CD14-positive monocyte (primary cell): ENCODE measurements around the gene STAP2. TPM values are rescaled to one million over a fixed set of nuclear protein-coding genes. Genes with fewer than 3 reads are reported as not detected.

ENCODE experiments used
- DNase-seq, 3 donors: peaks; one replicate each; pipeline ENCODE4 v3.0.0-alpha.2; 2011 to 2022
- H2AFZ ChIP-seq: 2 replicates; pipeline ENCODE4 v1.6.0; 2012; ENCODE audit warnings: mild to moderate bottlenecking, low read depth, low read length, inconsistent platforms; ENCODE audit not compliant: insufficient read depth, poor library complexity, severe bottlenecking
- H3K27ac ChIP-seq, 2 donors: 1 replicate in 1 of 2; 2 replicates in 1 of 2; pipeline ENCODE4 v1.5.1; 2012 to 2013; ENCODE audit warnings: low read length in 2 of 2, control low read depth in 1 of 2, inconsistent platforms in 1 of 2, low read depth in 1 of 2, mild to moderate bottlenecking in 1 of 2
- H3K27me3 ChIP-seq, 2 donors: one replicate each; pipeline versions ENCODE4 v1.6.0 to v1.6.1; 2011 to 2013; ENCODE audit warnings: low read length in 2 of 2; ENCODE audit not compliant: control insufficient read depth in 2 of 2, insufficient read depth in 2 of 2
- H3K36me3 ChIP-seq, 2 donors: replicated peaks in 1 of 2; 1 replicate in 1 of 2; 2 replicates in 1 of 2; pipeline versions ENCODE4 v1.5.1 to v1.6.1; 2012 to 2013; ENCODE audit warnings: low read length in 2 of 2, control low read depth in 1 of 2, inconsistent platforms in 1 of 2, mild to moderate bottlenecking in 1 of 2; ENCODE audit not compliant: insufficient read depth in 2 of 2, control insufficient read depth in 1 of 2
- H3K4me1 ChIP-seq, 2 donors: 1 replicate in 1 of 2; 2 replicates in 1 of 2; pipeline versions ENCODE4 v1.5.1 to v1.6.1; 2012 to 2013; ENCODE audit warnings: low read length in 2 of 2, control low read depth in 1 of 2, inconsistent platforms in 1 of 2, mild to moderate bottlenecking in 1 of 2, moderate library complexity in 1 of 2; ENCODE audit not compliant: insufficient read depth in 2 of 2, control insufficient read depth in 1 of 2
- H3K4me2 ChIP-seq: replicated peaks from 2 replicates; pipeline ENCODE3; 2012; ENCODE audit warnings: low read length, moderate library complexity, mild to moderate bottlenecking; ENCODE audit not compliant: poor library complexity, severe bottlenecking; ENCODE audit errors: extremely low read depth
- H3K4me3 ChIP-seq, 3 experiments: fragments of 200-600 bp in 1 of 3; sonication (generic) in 1 of 3; replicated peaks in 1 of 3; 1 replicate in 2 of 3; 2 replicates in 1 of 3; pipeline ENCODE4 v1.5.1; 2011 to 2013; ENCODE audit warnings: low read length in 3 of 3, mild to moderate bottlenecking in 3 of 3, control low read depth in 2 of 3, low read depth in 2 of 3, inconsistent platforms in 1 of 3, moderate library complexity in 1 of 3
- H3K79me2 ChIP-seq: 2 replicates; pipeline ENCODE4 v1.6.0; 2012; ENCODE audit warnings: mild to moderate bottlenecking, control low read depth, inconsistent platforms, low read length, moderate library complexity; ENCODE audit not compliant: insufficient read depth
- H3K9ac ChIP-seq: 2 replicates; pipeline ENCODE4 v1.6.0; 2017; ENCODE audit warnings: low read length, mild to moderate bottlenecking; ENCODE audit not compliant: insufficient read depth, poor library complexity, severe bottlenecking
- H3K9me3 ChIP-seq, 2 donors: replicated peaks in 1 of 2; 1 replicate in 1 of 2; 2 replicates in 1 of 2; pipeline versions ENCODE4 v1.5.1 to v1.6.1; 2012 to 2013; ENCODE audit warnings: low read length in 2 of 2, control low read depth in 1 of 2; ENCODE audit not compliant: control insufficient read depth in 1 of 2, insufficient read depth in 1 of 2
- H4K20me1 ChIP-seq: 2 replicates; pipeline ENCODE4 v1.6.0; 2012; ENCODE audit warnings: mild to moderate bottlenecking, low read length, control low read depth, moderate library complexity; ENCODE audit not compliant: insufficient read depth
- H3K27ac Mint-ChIP-seq, 7 donors: one replicate each; pipeline ENCODE4 v1.8.0; 2020; ENCODE audit warnings: mild to moderate bottlenecking in 7 of 7, mixed read lengths in 7 of 7, moderate library complexity in 6 of 7, inconsistent platforms in 2 of 7
- H3K27me3 Mint-ChIP-seq, 3 donors: one replicate each; pipeline ENCODE4 v1.8.0; 2021 to 2022; ENCODE audit warnings: low read depth in 3 of 3, mild to moderate bottlenecking in 3 of 3, mixed read lengths in 3 of 3, moderate library complexity in 3 of 3, inconsistent platforms in 1 of 3
- H3K36me3 Mint-ChIP-seq, 2 donors: one replicate each; pipeline ENCODE4 v1.8.0; 2020; ENCODE audit warnings: mixed read lengths in 2 of 2, inconsistent platforms in 1 of 2, mild to moderate bottlenecking in 1 of 2
- H3K4me1 Mint-ChIP-seq: one replicate; pipeline ENCODE4 v1.8.0; 2020; ENCODE audit warnings: mild to moderate bottlenecking, mixed read lengths
- H3K4me3 Mint-ChIP-seq, 2 donors: one replicate each; pipeline ENCODE4 v1.8.0; 2020; ENCODE audit warnings: mild to moderate bottlenecking in 2 of 2, mixed read lengths in 2 of 2, moderate library complexity in 1 of 2
- H3K9me3 Mint-ChIP-seq, 7 donors: one replicate each; pipeline ENCODE4 v1.8.0; 2020 to 2022; ENCODE audit warnings: mixed read lengths in 7 of 7, mild to moderate bottlenecking in 6 of 7, moderate library complexity in 6 of 7, inconsistent platforms in 2 of 7
- CTCF ChIP-seq: fragments of 200-600 bp; IDR thresholded peaks from one replicate; pipeline ENCODE4 v1.8.0; 2022; ENCODE audit warnings: antibody characterized with exemption, mild to moderate bottlenecking
- WGBS: methylation state at CpG from one replicate; pipeline ENCODE4 v1.1.5; 2013; ENCODE audit warnings: missing lambda C conversion rate; ENCODE audit not compliant: insufficient coverage; 5-methylcytosine and 5-hydroxymethylcytosine counted together
- intact Hi-C, 2 donors: fragments of 100-400 bp; cut with micrococcal nuclease; formaldehyde crosslinking; loops; one replicate each; pipeline versions ENCODE4 v1.15.0 to v1.15.1; 2023
- polyA plus RNA-seq, 3 donors: library from polyadenylated mRNA; depleted of rRNA in 1 of 3; unstranded in 2 of 3; stranded (reverse) in 1 of 3; fragments of 300-500 nt in 2 of 3; fragments of >200 nt in 1 of 3; fragmentation: Illumina TruSeq in 2 of 3; gene quantifications; 1 replicate in 2 of 3; 2 replicates in 1 of 3; pipeline ENCODE4 v1.2.3, GENCODE V29; 2012 to 2021

Gene STAP2
- polyA plus RNA-seq, 3 donors = 0.11 to 0.17 TPM; not detected in 1

DNA sequence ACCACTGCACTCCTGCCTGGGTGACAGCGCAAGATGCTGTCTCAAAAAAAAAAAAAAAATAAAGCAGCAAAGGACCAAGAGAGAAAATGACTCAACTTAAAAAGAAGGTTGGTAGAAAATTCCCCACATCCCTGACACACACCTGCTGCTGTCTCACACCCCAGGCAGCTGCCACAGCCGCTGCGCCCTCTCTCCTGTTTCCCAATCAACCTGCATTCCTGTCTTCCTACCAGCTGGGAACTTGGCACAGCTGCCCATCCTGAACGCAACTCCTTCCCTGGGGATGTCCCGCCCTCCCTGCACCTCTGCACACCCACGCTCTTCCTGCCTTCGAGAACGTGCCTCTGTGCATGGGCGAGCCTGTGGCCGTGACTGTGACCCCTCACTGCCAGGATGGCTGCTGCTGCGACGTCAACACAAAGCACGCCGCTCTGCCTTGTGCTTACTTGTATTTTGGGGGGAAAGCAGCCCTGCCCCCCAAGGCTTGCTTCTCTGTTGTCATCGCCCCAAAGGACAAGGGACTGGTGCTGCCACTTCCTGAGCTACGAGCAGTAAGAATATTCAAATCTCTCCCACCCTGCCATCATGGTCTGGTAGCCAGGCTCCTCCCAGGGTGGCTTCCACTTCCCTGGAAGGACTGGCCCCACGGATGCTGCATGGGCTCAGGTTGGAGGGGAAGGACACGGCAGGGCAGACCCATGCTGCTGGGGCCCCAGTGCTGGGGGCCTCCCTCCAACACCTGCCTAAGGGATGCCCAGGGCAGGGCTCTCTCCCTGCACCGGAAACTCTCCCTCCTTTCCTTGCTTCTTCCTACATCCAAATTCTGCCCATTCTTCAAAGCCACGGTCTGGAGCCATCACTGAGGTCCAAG, 41.0 kb upstream of the STAP2 start:
- peaks cover 18 to 49% of the 10 kb centered on the region in 2 donors for H3K36me3 Mint-ChIP-seq
- peaks cover 52% of the 10 kb centered on the region for H3K4me1 Mint-ChIP-seq
- intact Hi-C loops = no loop called here
- no peak overlapping the region for H3K9ac ChIP-seq
- 76% methylated on average over 15 of the region's 20 CpGs for WGBS
- H4K20me1 ChIP-seq = peaks cover 100% of the 10 kb centered on the region
- H3K4me2 ChIP-seq = peak overlapping the region; percentile 68
- peak overlapping the region; percentile 58 to 92 for H3K4me3 Mint-ChIP-seq
- no peaks in the 10 kb centered on the region for H3K27me3 ChIP-seq
- H3K4me3 ChIP-seq = peak overlapping the region in 1 of 3 experiments; percentile 46
- no peaks in the 10 kb centered on the region for H3K9me3 Mint-ChIP-seq
- H2AFZ ChIP-seq = no peak overlapping the region
- no peak for DNase-seq
- H3K9me3 ChIP-seq = no peaks in the 10 kb centered on the region
- peaks cover 1 to 4% (median 1%) of the 10 kb centered on the region in 3 donors for H3K27me3 Mint-ChIP-seq
- no peak for TF ChIP-seq CTCF
- H3K4me1 ChIP-seq = peaks cover 42 to 43% of the 10 kb centered on the region in 2 donors
- H3K36me3 ChIP-seq = peaks cover 4 to 13% of the 10 kb centered on the region in 2 donors
- no peak overlapping the region for H3K27ac ChIP-seq
- peak overlapping the region in 5 of 7 donors; percentile 8 to 55 (median 40) for H3K27ac Mint-ChIP-seq
- H3K79me2 ChIP-seq = peaks cover 95% of the 10 kb centered on the region

GRCh38 chr19:4378886-4379285, 40.3 kb upstream of the STAP2 start:
- 95% methylated on average over 11 of the region's 11 CpGs for WGBS
- Mint-ChIP-seq H3K36me3 (peaks cover 14 to 43% of the 10 kb centered on the region in 2 donors), H3K4me1 (peaks cover 59% of the 10 kb centered on the region), H3K9me3 (no peaks in the 10 kb centered on the region), H3K27ac (peak overlapping the region in 1 of 7 donors; percentile 48), H3K27me3 (peaks cover 1 to 4% (median 1%) of the 10 kb centered on the region in 3 donors), H3K4me3 (no peak overlapping the region)
- Histone ChIP-seq H3K9ac (no peak overlapping the region), H3K27ac (no peak overlapping the region), H3K4me2 (no peak overlapping the region), H3K4me1 (peaks cover 49 to 50% of the 10 kb centered on the region in 2 donors), H3K4me3 (no peak overlapping the region), H3K36me3 (peaks cover 2 to 6% of the 10 kb centered on the region in 2 donors), H2AFZ (no peak overlapping the region), H4K20me1 (peaks cover 100% of the 10 kb centered on the region), H3K79me2 (peaks cover 95% of the 10 kb centered on the region), H3K9me3 (no peaks in the 10 kb centered on the region), H3K27me3 (no peaks in the 10 kb centered on the region)
- TF ChIP-seq CTCF = no peak
- DNase-seq = no peak
- intact Hi-C loops = no loop called here
